Measurements from ENCODE around the gene HSPA5.

HSPA5 gene

DNA sequence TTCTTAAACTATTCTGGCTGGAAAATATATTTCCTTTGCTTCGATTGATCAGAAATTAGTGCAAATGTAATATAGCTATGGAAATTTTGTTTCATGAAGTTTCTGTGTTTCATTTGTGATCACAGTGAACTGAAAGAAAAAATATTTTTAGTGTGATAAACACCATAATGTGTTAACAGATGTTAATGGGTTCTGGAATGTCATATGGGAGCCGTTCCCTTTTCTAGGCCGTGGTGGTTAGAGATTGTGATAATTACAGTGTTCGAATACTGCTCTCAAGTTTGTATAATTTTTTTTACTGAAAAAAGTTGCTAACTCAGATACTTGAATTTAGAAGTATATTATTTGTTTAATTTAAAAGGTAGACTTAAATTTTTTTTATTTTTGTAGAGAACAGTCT, 39.8 kb upstream of the HSPA5 start:
- Histone ChIP-seq H3K36me3 (ENCODE audit: insufficient read depth, low read length) (no peaks in the 10 kb centered on the region), H3K4me1 (ENCODE audit: insufficient read depth, low read length, poor library complexity, severe bottlenecking) (no peaks in the 10 kb centered on the region), H3K79me2 (ENCODE audit: insufficient read depth, low read length) (peaks cover 91% of the 10 kb centered on the region), H3K4me2 (ENCODE audit: low read depth, low read length, poor library complexity, severe bottlenecking) (no peak overlapping the region), H3F3A (ENCODE audit: low read depth) (no peaks in the 10 kb centered on the region), H2AFZ (ENCODE audit: low read length) (no peak overlapping the region), H3K27me3 (ENCODE audit: insufficient read depth, low read length, poor library complexity, severe bottlenecking) (no peaks in the 10 kb centered on the region), H4K20me1 (ENCODE audit: insufficient read depth, low read length, poor library complexity, severe bottlenecking) (peaks cover 24% of the 10 kb centered on the region), H3K9me3 (ENCODE audit: insufficient read depth, low read depth, low read length) (no peaks in the 10 kb centered on the region), H3K9ac (ENCODE audit: low read depth, low read length, poor library complexity, severe bottlenecking) (no peak overlapping the region), H3K4me3 (ENCODE audit: low read length, poor library complexity, severe bottlenecking) (no peak overlapping the region), H3K9me2 (replicated peaks; ENCODE audit: low read depth, low read length) (no peaks in the 10 kb centered on the region)
- no peak for TF ChIP-seq EZH2phosphoT487 (IDR thresholded peaks at IDR 0.05; ENCODE audit: borderline replicate concordance)
- TF ChIP-seq, protein P1, sequence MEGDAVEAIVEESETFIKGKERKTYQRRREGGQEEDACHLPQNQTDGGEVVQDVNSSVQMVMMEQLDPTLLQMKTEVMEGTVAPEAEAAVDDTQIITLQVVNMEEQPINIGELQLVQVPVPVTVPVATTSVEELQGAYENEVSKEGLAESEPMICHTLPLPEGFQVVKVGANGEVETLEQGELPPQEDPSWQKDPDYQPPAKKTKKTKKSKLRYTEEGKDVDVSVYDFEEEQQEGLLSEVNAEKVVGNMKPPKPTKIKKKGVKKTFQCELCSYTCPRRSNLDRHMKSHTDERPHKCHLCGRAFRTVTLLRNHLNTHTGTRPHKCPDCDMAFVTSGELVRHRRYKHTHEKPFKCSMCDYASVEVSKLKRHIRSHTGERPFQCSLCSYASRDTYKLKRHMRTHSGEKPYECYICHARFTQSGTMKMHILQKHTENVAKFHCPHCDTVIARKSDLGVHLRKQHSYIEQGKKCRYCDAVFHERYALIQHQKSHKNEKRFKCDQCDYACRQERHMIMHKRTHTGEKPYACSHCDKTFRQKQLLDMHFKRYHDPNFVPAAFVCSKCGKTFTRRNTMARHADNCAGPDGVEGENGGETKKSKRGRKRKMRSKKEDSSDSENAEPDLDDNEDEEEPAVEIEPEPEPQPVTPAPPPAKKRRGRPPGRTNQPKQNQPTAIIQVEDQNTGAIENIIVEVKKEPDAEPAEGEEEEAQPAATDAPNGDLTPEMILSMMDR (conservative IDR thresholded peaks at IDR 0.05; ENCODE audit: low read length) = no peak

DNA sequence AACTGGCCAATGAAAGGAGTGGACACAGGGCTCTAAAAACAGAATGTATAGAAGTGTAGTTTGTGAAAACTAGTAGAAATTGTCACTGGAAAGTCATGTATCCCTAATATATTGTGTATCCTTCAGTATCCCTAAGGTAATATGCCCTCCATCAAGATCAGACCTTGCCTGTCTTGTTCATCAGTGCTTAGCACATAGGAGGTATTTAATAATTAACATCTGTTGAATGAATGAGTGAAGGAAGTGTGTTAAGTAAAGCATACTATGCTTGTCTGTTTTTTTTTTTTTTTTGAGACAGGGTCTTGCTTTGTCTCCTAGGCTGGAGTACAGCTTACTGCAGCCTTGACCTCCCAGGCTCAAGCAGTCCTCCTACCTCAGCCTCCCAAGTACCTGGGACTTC, 36.3 kb upstream of the HSPA5 start:
- Histone ChIP-seq H3K4me3 (ENCODE audit: low read length, poor library complexity, severe bottlenecking) (no peak overlapping the region), H3K9me3 (ENCODE audit: insufficient read depth, low read depth, low read length) (no peaks in the 10 kb centered on the region), H3K9ac (ENCODE audit: low read depth, low read length, poor library complexity, severe bottlenecking) (no peak overlapping the region), H3K36me3 (ENCODE audit: insufficient read depth, low read length) (no peaks in the 10 kb centered on the region), H3K27me3 (ENCODE audit: insufficient read depth, low read length, poor library complexity, severe bottlenecking) (no peaks in the 10 kb centered on the region), H2AFZ (ENCODE audit: low read length) (no peak overlapping the region), H3K4me2 (ENCODE audit: low read depth, low read length, poor library complexity, severe bottlenecking) (no peak overlapping the region), H3K79me2 (ENCODE audit: insufficient read depth, low read length) (peaks cover 92% of the 10 kb centered on the region), H3K4me1 (ENCODE audit: insufficient read depth, low read length, poor library complexity, severe bottlenecking) (peaks cover 8% of the 10 kb centered on the region), H3F3A (ENCODE audit: low read depth) (no peaks in the 10 kb centered on the region), H4K20me1 (ENCODE audit: insufficient read depth, low read length, poor library complexity, severe bottlenecking) (peaks cover 25% of the 10 kb centered on the region), H3K9me2 (replicated peaks; ENCODE audit: low read depth, low read length) (no peaks in the 10 kb centered on the region)
- TF ChIP-seq, protein P1 (conservative IDR thresholded peaks at IDR 0.05; ENCODE audit: low read length) = no peak
- TF ChIP-seq EZH2phosphoT487 (IDR thresholded peaks at IDR 0.05; ENCODE audit: borderline replicate concordance) = no peak

DNA sequence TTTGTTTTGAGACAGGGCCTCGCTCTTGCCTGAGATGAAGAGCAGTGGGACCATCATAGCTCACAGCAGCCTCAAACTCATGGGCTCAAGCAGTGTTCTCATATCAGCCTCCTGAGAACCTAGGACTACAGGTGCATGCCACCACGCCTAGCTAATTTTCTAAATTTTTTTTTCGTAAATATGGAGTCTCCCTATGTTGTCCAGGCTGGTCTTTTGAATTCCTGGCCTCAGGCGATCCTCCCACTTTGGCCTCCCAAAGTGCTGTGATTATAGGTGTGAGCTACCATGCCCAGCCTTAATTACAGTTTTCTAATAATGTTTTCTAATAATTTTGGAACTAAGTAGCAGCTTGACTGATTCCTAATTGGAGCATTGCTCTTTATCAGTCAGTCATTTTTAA, 35.6 kb upstream of the HSPA5 start:
- H3K36me3 ChIP-seq (ENCODE audit: insufficient read depth, low read length) = no peaks in the 10 kb centered on the region
- peaks cover 8% of the 10 kb centered on the region for H3K4me1 ChIP-seq (ENCODE audit: insufficient read depth, low read length, poor library complexity, severe bottlenecking)
- no peak overlapping the region for H3K4me2 ChIP-seq (ENCODE audit: low read depth, low read length, poor library complexity, severe bottlenecking)
- H3K27me3 ChIP-seq (ENCODE audit: insufficient read depth, low read length, poor library complexity, severe bottlenecking) = no peaks in the 10 kb centered on the region
- no peaks in the 10 kb centered on the region for H3F3A ChIP-seq (ENCODE audit: low read depth)
- no peak for TF ChIP-seq EZH2phosphoT487 (IDR thresholded peaks at IDR 0.05; ENCODE audit: borderline replicate concordance)
- TF ChIP-seq, protein P1 (conservative IDR thresholded peaks at IDR 0.05; ENCODE audit: low read length) = no peak
- peaks cover 28% of the 10 kb centered on the region for H4K20me1 ChIP-seq (ENCODE audit: insufficient read depth, low read length, poor library complexity, severe bottlenecking)
- H3K79me2 ChIP-seq (ENCODE audit: insufficient read depth, low read length) = peaks cover 96% of the 10 kb centered on the region
- no peaks in the 10 kb centered on the region for H3K9me3 ChIP-seq (ENCODE audit: insufficient read depth, low read depth, low read length)
- H3K9me2 ChIP-seq (replicated peaks; ENCODE audit: low read depth, low read length) = no peaks in the 10 kb centered on the region
- H2AFZ ChIP-seq (ENCODE audit: low read length) = no peak overlapping the region
- no peak overlapping the region for H3K9ac ChIP-seq (ENCODE audit: low read depth, low read length, poor library complexity, severe bottlenecking)
- no peak overlapping the region for H3K4me3 ChIP-seq (ENCODE audit: low read length, poor library complexity, severe bottlenecking)
